Endothelial cell of umbilical vein (primary cell): ENCODE results near the gene PGRMC2. TPM values are rescaled to one million over a fixed set of nuclear protein-coding genes. Genes with fewer than 3 reads are reported as not detected.
A peak's percentile ranks its signal among the peaks of the same experiment; 100 is the strongest.

Experiments used
- BruUV-seq: library from RNA; stranded (reverse); fragments of 400-500 nt; replicated peaks from 2 replicates; lab custom pipeline; 2021; lab: Mats Ljungman, UMichigan
- CTCF ChIA-PET: fragments of 300-600, 350-600 bp; sonication (Branson Sonifier 250); formaldehyde crosslinking; loops from one replicate; lab custom pipeline; 2021; ENCODE audit warnings: antibody characterized with exemption, inconsistent platforms; lab: Charles Lee
- POLR2A ChIA-PET: fragments of 300-600, 350-600 bp; sonication (Branson Sonifier 250); formaldehyde crosslinking; loops from one replicate; lab custom pipeline; 2021; ENCODE audit warnings: antibody characterized with exemption, inconsistent platforms; lab: Charles Lee
- DNase-seq: peaks from one replicate; pipeline ENCODE4 v3.0.0-alpha.2; 2011; ENCODE audit warnings: low read depth, low spot score
- FAIRE-seq: peaks from 2 replicates; lab custom pipeline; 2011; peaks lifted over from hg19 to GRCh38; lab: Jason Lieb, UNC
- H2AFZ ChIP-seq: 2 replicates; pipeline ENCODE4 v1.6.0; 2012; ENCODE audit warnings: low read depth, low read length, control low read depth, inconsistent platforms
- H3K27ac ChIP-seq: 2 replicates; pipeline ENCODE4 v1.5.1; 2011; ENCODE audit warnings: low read depth, mild to moderate bottlenecking, control low read depth, low read length, moderate library complexity; ENCODE audit not compliant: insufficient read depth
- H3K27me3 ChIP-seq, 2 experiments: 2 replicates each; pipeline versions ENCODE4 v1.6.0 to v1.6.1; 2011; ENCODE audit warnings: low read length in 2 of 2, mixed read lengths in 1 of 2; ENCODE audit not compliant: control insufficient read depth in 2 of 2, insufficient read depth in 2 of 2
- H3K36me3 ChIP-seq, 2 experiments: 2 replicates in 1 of 2; 3 replicates in 1 of 2; pipeline ENCODE4 v1.5.1; 2011; ENCODE audit warnings: low read length in 2 of 2, mild to moderate bottlenecking in 1 of 2, moderate library complexity in 1 of 2; ENCODE audit not compliant: control insufficient read depth in 2 of 2, insufficient read depth in 2 of 2; ENCODE audit errors: extremely low read depth in 1 of 2
- H3K4me1 ChIP-seq: 3 replicates; pipeline ENCODE4 v1.5.1; 2011; ENCODE audit warnings: mild to moderate bottlenecking, low read length; ENCODE audit not compliant: control insufficient read depth, insufficient read depth; ENCODE audit errors: extremely low read depth
- H3K4me2 ChIP-seq: 2 replicates; pipeline ENCODE4 v1.6.1; 2011; ENCODE audit warnings: low read length, control low read depth, mixed read lengths; ENCODE audit not compliant: insufficient read depth
- H3K4me3 ChIP-seq, 3 experiments: fragments of 200-600 bp in 1 of 3; sonication (generic), shearing (Covaris generic) in 1 of 3; replicated peaks in 1 of 3; 2 replicates each; pipeline ENCODE4 v1.5.1; 2011 to 2016; ENCODE audit warnings: control low read depth in 3 of 3, low read length in 3 of 3, mild to moderate bottlenecking in 2 of 3, inconsistent platforms in 1 of 3, low read depth in 1 of 3, moderate library complexity in 1 of 3; ENCODE audit not compliant: insufficient read depth in 1 of 3
- H3K79me2 ChIP-seq: 2 replicates; pipeline ENCODE4 v1.6.0; 2012; ENCODE audit warnings: low read length, inconsistent platforms; ENCODE audit not compliant: control insufficient read depth, insufficient read depth
- H3K9ac ChIP-seq: replicated peaks from 2 replicates; pipeline ENCODE3; 2011; ENCODE audit warnings: low read length, control low read depth; ENCODE audit not compliant: insufficient read depth; ENCODE audit errors: extremely low read depth
- H3K9me1 ChIP-seq: replicated peaks from 3 replicates; pipeline ENCODE4 v1.6.0; 2011; ENCODE audit warnings: mild to moderate bottlenecking, low read length; ENCODE audit not compliant: control insufficient read depth, insufficient read depth; ENCODE audit errors: extremely low read depth
- H3K9me3 ChIP-seq: replicated peaks from 2 replicates; pipeline ENCODE4 v1.5.1; 2012; ENCODE audit warnings: low read length, inconsistent platforms; ENCODE audit not compliant: control insufficient read depth, insufficient read depth
- H4K20me1 ChIP-seq: replicated peaks from 2 replicates; pipeline ENCODE3; 2011; ENCODE audit warnings: mild to moderate bottlenecking, low read length; ENCODE audit not compliant: control insufficient read depth, insufficient read depth; ENCODE audit errors: extremely low read depth
- CTCF ChIP-seq, 2 donors: IDR thresholded peaks; 1 replicate in 1 of 2; 2 replicates in 1 of 2; pipeline ENCODE4 v1.5.1; 2011; ENCODE audit warnings: low read length in 2 of 2, mild to moderate bottlenecking in 2 of 2, moderate library complexity in 2 of 2, control low read depth in 1 of 2, inconsistent platforms in 1 of 2, low read depth in 1 of 2; ENCODE audit not compliant: insufficient read depth in 1 of 2; ENCODE audit errors: extremely low read depth in 1 of 2
- FOS ChIP-seq: IDR thresholded peaks from 2 replicates; pipeline ENCODE4 v1.6.1; 2011; ENCODE audit warnings: mild to moderate bottlenecking, low read length, moderate library complexity, borderline replicate concordance; ENCODE audit not compliant: insufficient read depth
- GATA2 ChIP-seq: IDR thresholded peaks from 2 replicates; pipeline ENCODE4 v1.7.0; 2011; ENCODE audit warnings: low read depth, mild to moderate bottlenecking, moderate library complexity, mixed read lengths, low read length; ENCODE audit not compliant: insufficient read length, insufficient read depth
- MAX ChIP-seq: IDR thresholded peaks from 2 replicates; pipeline ENCODE4 v1.6.1; 2011; ENCODE audit not compliant: insufficient read depth, insufficient read length
- MYC ChIP-seq: IDR thresholded peaks from one replicate; pipeline ENCODE4 v1.6.1; 2011; ENCODE audit warnings: mild to moderate bottlenecking, low read depth, low read length
- POLR2AphosphoS5 ChIP-seq: IDR thresholded peaks from 2 replicates; pipeline ENCODE4 v1.6.1; 2012; ENCODE audit warnings: low read depth, mild to moderate bottlenecking, control low read depth, low read length, moderate library complexity; ENCODE audit not compliant: insufficient read depth
- dilution Hi-C: fragments of 300-500 bp; cut with MboI; formaldehyde crosslinking; loops from one replicate; pipeline ENCODE4 v1.15.0; 2019; ENCODE audit warnings: low sequenced_read_pairs; ENCODE audit not compliant: extremely low pct_ligation_motif_present
- intact Hi-C: fragments of 100-400 bp; cut with micrococcal nuclease; formaldehyde crosslinking; loops from one replicate; pipeline ENCODE4 v1.10.0; 2022
- polyA plus RNA-seq, 4 experiments: library from polyadenylated mRNA; depleted of rRNA in 3 of 4; stranded (reverse) in 3 of 4; unstranded in 1 of 4; fragments of >200 nt; gene quantifications; 2 replicates each; pipeline versions ENCODE4 v1.2.1 to v1.2.3, GENCODE V29; 2011 to 2012; ENCODE audit warnings: missing spikeins in 1 of 4
- total RNA-seq: library from RNA; stranded (reverse); gene quantifications from 2 replicates; pipeline ENCODE4 v1.2.3, GENCODE V29; 2021

PGRMC2 gene
- total and polyA plus RNA-seq, 2 donors (not counting 3 experiments of a cell fraction or from before 2014, with no cell fraction given), result 10.1 to 63.4 TPM

DNA sequence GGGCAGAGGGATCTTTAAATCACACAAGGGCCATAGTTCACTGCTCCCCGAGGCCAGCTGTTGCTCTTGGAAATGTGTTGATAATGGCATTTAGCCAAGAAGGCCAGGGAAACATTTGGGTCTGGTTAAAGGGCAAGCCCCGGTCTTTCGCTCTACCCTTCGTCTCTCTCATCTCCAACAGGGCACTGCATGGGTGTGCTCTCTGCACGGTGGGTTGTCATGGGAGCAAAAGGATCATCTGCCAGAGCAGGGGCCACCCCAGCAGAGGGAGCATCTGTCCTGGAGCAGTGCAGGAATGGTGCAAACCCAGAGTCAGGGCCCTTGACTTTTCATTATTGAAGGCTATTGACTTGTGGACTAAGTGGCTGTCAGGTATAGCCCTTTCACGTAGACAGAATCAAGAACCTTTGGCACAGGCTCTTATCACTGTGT, 22.7 kb upstream of the PGRMC2 start:
- Histone ChIP-seq H3K36me3 (no peaks in the 10 kb centered on the region), H3K9me1 (no peaks in the 10 kb centered on the region), H3K79me2 (no peaks in the 10 kb centered on the region), H3K4me1 (no peaks in the 10 kb centered on the region), H3K27me3 (no peaks in the 10 kb centered on the region), H3K9me3 (no peaks in the 10 kb centered on the region), H3K9ac (no peak overlapping the region), H4K20me1 (no peaks in the 10 kb centered on the region), H3K4me3 (no peak overlapping the region), H3K27ac (no peak overlapping the region), H2AFZ (no peak overlapping the region), H3K4me2 (no peak overlapping the region)
- FAIRE-seq (peak; percentile 42), DNase-seq (no peak)
- no peak for TF ChIP-seq MAX
- no peak for TF ChIP-seq FOS
- TF ChIP-seq CTCF (IDR thresholded peaks at IDR 0.05; ENCODE audit: extremely low read depth in 1 of 2, insufficient read depth in 1 of 2, low read depth in 1 of 2, low read length in 2 of 2), result peak in 1 of 2 donors; percentile 13
- TF ChIP-seq MYC, result no peak
- no peak for TF ChIP-seq POLR2AphosphoS5
- no peak for TF ChIP-seq GATA2
- BruUV-seq, result no TSS peak
- ChIA-PET CTCF (no interaction called here), POLR2A (no interaction called here)
- dilution Hi-C loops (no loop called here), intact Hi-C loops (no loop called here)
